ENCODE results near the gene TOR1AIP2.

TOR1AIP2 gene

GRCh38 chr1:179921981-179922872, 44.6 kb upstream of the TOR1AIP2 start:
- DNase-seq (ENCODE audit: low read depth): peak; percentile 25
- no peak overlapping the region for H3K4me3 ChIP-seq (ENCODE audit: control insufficient read depth, low read depth, low read length)
- no peak for TF ChIP-seq CTCF (conservative IDR thresholded peaks at IDR 0.05; ENCODE audit: control insufficient read depth, insufficient read depth, low read depth, low read length)

GRCh38 chr1:179921472-179921871, 43.9 kb upstream of the TOR1AIP2 start:
- DNase-seq (ENCODE audit: low read depth): no peak
- TF ChIP-seq CTCF (conservative IDR thresholded peaks at IDR 0.05; ENCODE audit: control insufficient read depth, insufficient read depth, low read depth, low read length): no peak
- H3K4me3 ChIP-seq (ENCODE audit: control insufficient read depth, low read depth, low read length): no peak overlapping the region

- TF ChIP-seq CTCF (conservative IDR thresholded peaks at IDR 0.05; ENCODE audit: control insufficient read depth, insufficient read depth, low read depth, low read length): no peak
- no peak for DNase-seq (ENCODE audit: low read depth)
- no peak overlapping the region for H3K4me3 ChIP-seq (ENCODE audit: control insufficient read depth, low read depth, low read length)
Observed at GRCh38 chr1:179917601-179918429, 40.2 kb upstream of the TOR1AIP2 start.

GRCh38 chr1:179911812-179912211, 34.2 kb upstream of the TOR1AIP2 start:
- no peak for DNase-seq (ENCODE audit: low read depth)
- no peak for TF ChIP-seq CTCF (conservative IDR thresholded peaks at IDR 0.05; ENCODE audit: control insufficient read depth, insufficient read depth, low read depth, low read length)
- H3K4me3 ChIP-seq (ENCODE audit: control insufficient read depth, low read depth, low read length): no peak overlapping the region

- no peak overlapping the region for H3K4me3 ChIP-seq (ENCODE audit: control insufficient read depth, low read depth, low read length)
- TF ChIP-seq CTCF (conservative IDR thresholded peaks at IDR 0.05; ENCODE audit: control insufficient read depth, insufficient read depth, low read depth, low read length): no peak
- DNase-seq (ENCODE audit: low read depth): no peak
Observed at GRCh38 chr1:179910934-179911333, 33.3 kb upstream of the TOR1AIP2 start.

- H3K4me3 ChIP-seq (ENCODE audit: control insufficient read depth, low read depth, low read length): no peak overlapping the region
- DNase-seq (ENCODE audit: low read depth): no peak
- no peak for TF ChIP-seq CTCF (conservative IDR thresholded peaks at IDR 0.05; ENCODE audit: control insufficient read depth, insufficient read depth, low read depth, low read length)
Observed at GRCh38 chr1:179889589-179889988, 12.0 kb upstream of the TOR1AIP2 start.

Data from fibroblast of mammary gland (primary cell).